Measurements from ENCODE around the gene CSRNP3.
A peak's percentile ranks its signal among the peaks of the same experiment; 100 is the strongest.

Gene CSRNP3

GRCh38 chr2:165693838-165694237, 224.3 kb downstream of the CSRNP3 start:
- DNase-seq: no peak

GRCh38 chr2:165697748-165698443, 228.4 kb downstream of the CSRNP3 start:
- no peak for DNase-seq

GRCh38 chr2:165698444-165698884, 229.0 kb downstream of the CSRNP3 start:
- DNase-seq: peak; percentile 7

GRCh38 chr2:165699946-165700345, 230.4 kb downstream of the CSRNP3 start:
- DNase-seq: no peak

GRCh38 chr2:165700531-165700930, 231.0 kb downstream of the CSRNP3 start:
- DNase-seq: no peak

GRCh38 chr2:165701147-165701546, 231.6 kb downstream of the CSRNP3 start:
- no peak for DNase-seq

GRCh38 chr2:165706960-165707487, 237.5 kb downstream of the CSRNP3 start:
- DNase-seq: no peak

- no peak for DNase-seq
These were observed 246.6 kb downstream of the CSRNP3 start for GRCh38 chr2:165716091-165716490.

GRCh38 chr2:165718610-165719210, 249.2 kb downstream of the CSRNP3 start:
- DNase-seq: no peak

- DNase-seq: peak; percentile 4
These were observed 251.0 kb downstream of the CSRNP3 start for GRCh38 chr2:165720511-165720910.

- DNase-seq: peak; percentile 57
These were observed 255.9 kb downstream of the CSRNP3 start for GRCh38 chr2:165725421-165725820.
